Activated CD4-positive, alpha-beta T cell treated with anti-CD3 and anti-CD28 coated beads for 36 hours (primary cell): ENCODE data around the gene SDHA. TPM values are rescaled to one million over a fixed set of nuclear protein-coding genes. Genes with fewer than 3 reads are reported as not detected.
A peak's percentile ranks its signal among the peaks of the same experiment; 100 is the strongest.

Source experiments
- ATAC-seq: fragments of 200-7000 bp; cut with Tn5 transposase; one replicate; pipeline ENCODE4 v1.10.0; 2021; ENCODE audit warnings: mild to moderate bottlenecking, moderate library complexity
- CTCF ChIA-PET: fragments of 350-600 bp; sonication (Branson Sonifier 250); formaldehyde crosslinking; loops from one replicate; lab custom pipeline; 2021; ENCODE audit warnings: antibody characterized with exemption; lab: Charles Lee
- POLR2A ChIA-PET: fragments of 350-600 bp; sonication (Branson Sonifier 250); formaldehyde crosslinking; loops from one replicate; lab custom pipeline; 2021; ENCODE audit warnings: antibody characterized with exemption, inconsistent platforms; lab: Charles Lee
- DNase-seq: peaks from one replicate; pipeline ENCODE4 v3.0.0-alpha.2; 2020
- H3K27ac Mint-ChIP-seq: one replicate; pipeline ENCODE4 v1.8.0; 2021; ENCODE audit warnings: mixed read lengths
- H3K27me3 Mint-ChIP-seq: one replicate; pipeline ENCODE4 v1.8.0; 2021; ENCODE audit warnings: mixed read lengths
- H3K36me3 Mint-ChIP-seq: one replicate; pipeline ENCODE4 v1.8.0; 2021; ENCODE audit warnings: low read depth, mixed read lengths
- H3K4me1 Mint-ChIP-seq: one replicate; pipeline ENCODE4 v1.8.0; 2021; ENCODE audit warnings: mixed read lengths
- H3K4me3 Mint-ChIP-seq: one replicate; pipeline ENCODE4 v1.8.0; 2021; ENCODE audit warnings: mild to moderate bottlenecking, moderate library complexity, mixed read lengths
- H3K9me3 Mint-ChIP-seq: one replicate; pipeline ENCODE4 v1.8.0; 2021; ENCODE audit warnings: low read depth, mixed read lengths
- intact Hi-C, 2 experiments: fragments of 100-400 bp; cut with DNase I in 1 of 2; cut with micrococcal nuclease in 1 of 2; formaldehyde crosslinking; loops; one replicate each; pipeline versions ENCODE4 v1.14.2 to v1.15.1; 2022 to 2024; cut with DNase I, micrococcal nuclease
- total RNA-seq, 2 experiments: library from RNA; stranded (reverse); gene quantifications; one replicate each; pipeline ENCODE4 v1.2.3, GENCODE V29; 2021

Gene SDHA
- total RNA-seq, 2 experiments from 2014 or later, result 104 to 121 TPM

GRCh38 chr5:187617-188451, 30.3 kb upstream of the SDHA start:
- H3K27me3 Mint-ChIP-seq, result peaks cover 3% of the 10 kb centered on the region
- DNase-seq (no peak), ATAC-seq (no peak)
- no peaks in the 10 kb centered on the region for H3K36me3 Mint-ChIP-seq
- intact Hi-C loops, result loop anchor here (1.0 to 2.0 kb wide), 3 partner anchors 29 to 237 kb away; partner anchors contain the start of genes CCDC127 (in 1 of the 2) and SDHA (in 1 of the 2)
- ChIA-PET CTCF (interaction anchor here (0.6 to 2.0 kb wide), 17 partner anchors 8 to 342 kb away, joined by 3 to 15 read pairs (median 4); partner anchors contain the start of genes CCDC127, PDCD6 and SDHA), POLR2A (interaction anchor here (0.6 kb wide), 2 partner anchors 30 to 32 kb away, joined by 3 read pairs; partner anchors contain the start of genes CCDC127 and SDHA)
- no peak overlapping the region for H3K27ac Mint-ChIP-seq
- H3K9me3 Mint-ChIP-seq, result no peaks in the 10 kb centered on the region
- no peak overlapping the region for H3K4me3 Mint-ChIP-seq
- peaks cover 14% of the 10 kb centered on the region for H3K4me1 Mint-ChIP-seq

GRCh38 chr5:188488-189481, 29.3 kb upstream of the SDHA start:
- ATAC-seq (peak; percentile 96), DNase-seq (peak; percentile 95)
- Mint-ChIP-seq H3K36me3 (no peaks in the 10 kb centered on the region), H3K27me3 (peaks cover 3% of the 10 kb centered on the region), H3K4me3 (no peak overlapping the region), H3K27ac (no peak overlapping the region), H3K4me1 (peaks cover 14% of the 10 kb centered on the region), H3K9me3 (no peaks in the 10 kb centered on the region)
- POLR2A ChIA-PET, result interaction anchor here (0.6 kb wide), 2 partner anchors 29 to 31 kb away, joined by 3 read pairs; partner anchors contain the start of genes CCDC127 and SDHA
- CTCF ChIA-PET, result interaction anchor here (0.6 to 2.0 kb wide), 17 partner anchors 9 to 341 kb away, joined by 3 to 15 read pairs (median 4); partner anchors contain the start of genes CCDC127, PDCD6 and SDHA
- intact Hi-C loops, result loop anchor here (1.0 to 2.0 kb wide), 3 partner anchors 28 to 237 kb away; partner anchors contain the start of genes CCDC127 (in 1 of the 2) and SDHA (in 1 of the 2)

GRCh38 chr5:189486-189885, 28.6 kb upstream of the SDHA start:
- ChIA-PET CTCF (interaction anchor here (1.0 to 2.0 kb wide), 4 partner anchors 16 to 236 kb away, joined by 5 to 15 read pairs (median 6); no protein-coding TSS in a partner anchor), POLR2A (no interaction called here)
- peaks cover 14% of the 10 kb centered on the region for H3K4me1 Mint-ChIP-seq
- H3K36me3 Mint-ChIP-seq, result no peaks in the 10 kb centered on the region
- intact Hi-C loops, result loop anchor here (2.0 kb wide), 2 partner anchors 27 to 29 kb away; partner anchors contain the start of genes CCDC127 (in 1 of the 2) and SDHA (in 1 of the 2)
- DNase-seq, result no peak
- no peaks in the 10 kb centered on the region for H3K9me3 Mint-ChIP-seq
- H3K27ac Mint-ChIP-seq, result no peak overlapping the region
- ATAC-seq, result no peak
- no peak overlapping the region for H3K4me3 Mint-ChIP-seq
- H3K27me3 Mint-ChIP-seq, result peaks cover 3% of the 10 kb centered on the region

- DNase-seq (no peak), ATAC-seq (no peak)
- Mint-ChIP-seq H3K27ac (no peak overlapping the region), H3K27me3 (peaks cover 3% of the 10 kb centered on the region), H3K4me1 (peaks cover 14% of the 10 kb centered on the region), H3K36me3 (no peaks in the 10 kb centered on the region), H3K4me3 (no peak overlapping the region), H3K9me3 (no peaks in the 10 kb centered on the region)
- ChIA-PET CTCF (interaction anchor here (1.1 kb wide), 1 partner anchor 20 kb away, joined by 5 read pairs; no protein-coding TSS in a partner anchor), POLR2A (no interaction called here)
- intact Hi-C loops, result loop anchor here (2.0 kb wide), 2 partner anchors 27 to 29 kb away; partner anchors contain the start of genes CCDC127 (in 1 of the 2) and SDHA (in 1 of the 2)
These were observed 28.1 kb upstream of the SDHA start for GRCh38 chr5:189976-190365.

- Mint-ChIP-seq H3K4me1 (peaks cover 14% of the 10 kb centered on the region), H3K9me3 (no peaks in the 10 kb centered on the region), H3K4me3 (no peak overlapping the region), H3K27ac (no peak overlapping the region), H3K27me3 (peaks cover 3% of the 10 kb centered on the region), H3K36me3 (no peaks in the 10 kb centered on the region)
- ATAC-seq (peak; percentile 18), DNase-seq (no peak)
- ChIA-PET CTCF (interaction anchor here (1.0 to 1.5 kb wide), 3 partner anchors 19 to 28 kb away, joined by 3 to 5 read pairs (median 3); partner anchors contain the start of gene SDHA), POLR2A (interaction anchor here (0.7 kb wide), 1 partner anchor 28 kb away, joined by 3 read pairs; no protein-coding TSS in a partner anchor)
- intact Hi-C loops, result no loop called here
These were observed 27.6 kb upstream of the SDHA start for GRCh38 chr5:190366-191035.

- Mint-ChIP-seq H3K9me3 (no peaks in the 10 kb centered on the region), H3K4me1 (peaks cover 14% of the 10 kb centered on the region), H3K4me3 (no peak within 1 kb of the TSS), H3K27ac (no peak within 1 kb of the TSS), H3K36me3 (no peaks in the 10 kb centered on the region), H3K27me3 (peaks cover 3% of the 10 kb centered on the region)
- ATAC-seq (peak; percentile 12), DNase-seq (peak; percentile 51)
- ChIA-PET CTCF (interaction anchor here (1.0 to 1.5 kb wide), 2 partner anchors 19 to 27 kb away, joined by 3 read pairs; partner anchors contain the start of gene SDHA), POLR2A (interaction anchor here (0.7 kb wide), 1 partner anchor 28 kb away, joined by 3 read pairs; no protein-coding TSS in a partner anchor)
- intact Hi-C loops, result no loop called here
These were observed 26.8 kb upstream of the SDHA start, which contains the start of gene LRRC14B for GRCh38 chr5:191036-191948. Gene LRRC14B (plus strand): TSS chr5:191495. CDS start chr5:191539, 44 bp downstream.

- no peak for DNase-seq
- no peak overlapping the region for H3K27ac Mint-ChIP-seq
- H3K9me3 Mint-ChIP-seq, result no peaks in the 10 kb centered on the region
- H3K4me1 Mint-ChIP-seq, result peaks cover 14% of the 10 kb centered on the region
- no peak overlapping the region for H3K4me3 Mint-ChIP-seq
- H3K27me3 Mint-ChIP-seq, result peaks cover 3% of the 10 kb centered on the region
- CTCF ChIA-PET, result interaction anchor here (0.6 to 1.5 kb wide), 2 partner anchors 18 to 27 kb away, joined by 3 read pairs; partner anchors contain the start of gene SDHA
- no peaks in the 10 kb centered on the region for H3K36me3 Mint-ChIP-seq
- ATAC-seq, result no peak
- intact Hi-C loops, result no loop called here
- POLR2A ChIA-PET, result no interaction called here
These were observed 26.0 kb upstream of the SDHA start for GRCh38 chr5:191949-192690.

GRCh38 chr5:192691-192969, 25.5 kb upstream of the SDHA start:
- CTCF ChIA-PET, result no interaction called here
- no peaks in the 10 kb centered on the region for H3K9me3 Mint-ChIP-seq
- no peak overlapping the region for H3K4me3 Mint-ChIP-seq
- H3K27me3 Mint-ChIP-seq, result peaks cover 3% of the 10 kb centered on the region
- no peak for ATAC-seq
- H3K27ac Mint-ChIP-seq, result no peak overlapping the region
- H3K36me3 Mint-ChIP-seq, result no peaks in the 10 kb centered on the region
- no peak for DNase-seq
- POLR2A ChIA-PET, result no interaction called here
- intact Hi-C loops, result no loop called here
- H3K4me1 Mint-ChIP-seq, result peaks cover 14% of the 10 kb centered on the region
